Measurements from ENCODE around the gene S100G.

GRCh38 chrX:16654093-16654492 lies 4.1 kb downstream of the S100G start:
- TF ChIP-seq, protein P1, sequence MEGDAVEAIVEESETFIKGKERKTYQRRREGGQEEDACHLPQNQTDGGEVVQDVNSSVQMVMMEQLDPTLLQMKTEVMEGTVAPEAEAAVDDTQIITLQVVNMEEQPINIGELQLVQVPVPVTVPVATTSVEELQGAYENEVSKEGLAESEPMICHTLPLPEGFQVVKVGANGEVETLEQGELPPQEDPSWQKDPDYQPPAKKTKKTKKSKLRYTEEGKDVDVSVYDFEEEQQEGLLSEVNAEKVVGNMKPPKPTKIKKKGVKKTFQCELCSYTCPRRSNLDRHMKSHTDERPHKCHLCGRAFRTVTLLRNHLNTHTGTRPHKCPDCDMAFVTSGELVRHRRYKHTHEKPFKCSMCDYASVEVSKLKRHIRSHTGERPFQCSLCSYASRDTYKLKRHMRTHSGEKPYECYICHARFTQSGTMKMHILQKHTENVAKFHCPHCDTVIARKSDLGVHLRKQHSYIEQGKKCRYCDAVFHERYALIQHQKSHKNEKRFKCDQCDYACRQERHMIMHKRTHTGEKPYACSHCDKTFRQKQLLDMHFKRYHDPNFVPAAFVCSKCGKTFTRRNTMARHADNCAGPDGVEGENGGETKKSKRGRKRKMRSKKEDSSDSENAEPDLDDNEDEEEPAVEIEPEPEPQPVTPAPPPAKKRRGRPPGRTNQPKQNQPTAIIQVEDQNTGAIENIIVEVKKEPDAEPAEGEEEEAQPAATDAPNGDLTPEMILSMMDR (IDR thresholded peaks at IDR 0.05): no peak
- TF ChIP-seq EP300 (IDR thresholded peaks at IDR 0.05): no peak

Data from sigmoid colon (tissue), 4 donors.